Activated naive CD8-positive, alpha-beta T cell treated with anti-CD3 and anti-CD28 coated beads, Interleukin-2, amount 10 ng/mL, durations not matched to agents 7 days and 5 days (primary cell): Measurements from ENCODE around the gene UNC5CL. TPM values are rescaled to one million over a fixed set of nuclear protein-coding genes. Genes with fewer than 3 reads are reported as not detected.
"Not testable (repeated sequence)": the region's sequence is repeated elsewhere in the genome, so short reads cannot be mapped to it uniquely, and the experiment has no call there.

Source experiments
- ATAC-seq: fragments of 150-1000 bp; cut with Tn5 transposase; one replicate; pipeline ENCODE4 v1.10.0; 2021; ENCODE audit warnings: low read depth, moderate library complexity
- POLR2A ChIA-PET: fragments of 350-600 bp; sonication (Branson Sonifier 250); formaldehyde crosslinking; loops from one replicate; lab custom pipeline; 2021; ENCODE audit warnings: antibody characterized with exemption; lab: Charles Lee
- DNase-seq: peaks from one replicate; pipeline ENCODE4 v3.0.0; 2021
- H3K27ac Mint-ChIP-seq: one replicate; pipeline ENCODE4 v1.8.0; 2022; ENCODE audit warnings: mild to moderate bottlenecking, mixed read lengths
- H3K27me3 Mint-ChIP-seq: one replicate; pipeline ENCODE4 v1.8.0; 2022; ENCODE audit warnings: mild to moderate bottlenecking, moderate library complexity, mixed read lengths
- H3K36me3 Mint-ChIP-seq: one replicate; pipeline ENCODE4 v1.8.0; 2021; ENCODE audit warnings: mild to moderate bottlenecking, mixed read lengths
- H3K4me1 Mint-ChIP-seq: one replicate; pipeline ENCODE4 v1.8.0; 2021; ENCODE audit warnings: mixed read lengths
- H3K4me3 Mint-ChIP-seq: one replicate; pipeline ENCODE4 v1.8.0; 2022; ENCODE audit warnings: mild to moderate bottlenecking, moderate library complexity, mixed read lengths
- H3K9me3 Mint-ChIP-seq: one replicate; pipeline ENCODE4 v1.8.0; 2021; ENCODE audit warnings: mixed read lengths
- total RNA-seq, 2 experiments: library from RNA; stranded (reverse); gene quantifications; one replicate each; pipeline ENCODE4 v1.2.3, GENCODE V29; 2021

Gene UNC5CL
- total RNA-seq, 2 experiments from 2014 or later, result 3.0 to 4.2 TPM

DNA sequence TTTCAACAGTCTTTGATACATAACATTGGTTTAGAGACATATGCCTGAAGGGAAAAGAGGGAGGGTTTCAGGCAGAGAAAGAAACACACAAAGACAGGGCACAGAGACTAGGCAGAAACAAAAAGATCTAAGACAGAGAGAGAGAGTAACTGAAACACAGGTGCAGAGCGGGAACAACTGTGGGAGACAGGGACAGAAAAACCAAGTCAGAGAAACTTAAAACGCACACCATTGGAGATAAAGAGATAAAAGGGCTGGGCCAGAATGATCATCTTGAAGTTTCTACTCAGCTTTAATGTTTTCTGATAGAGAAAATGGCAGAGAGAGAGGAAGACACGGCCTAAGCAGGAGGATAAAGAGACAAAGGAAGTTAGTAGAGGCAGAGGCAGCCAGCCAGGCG, 11.8 kb downstream of the UNC5CL start:
- H3K4me1 Mint-ChIP-seq, result peaks cover 20% of the 10 kb centered on the region
- peak overlapping the region; percentile 97 for H3K4me3 Mint-ChIP-seq
- H3K27ac Mint-ChIP-seq, result peak overlapping the region; percentile 85
- no peaks in the 10 kb centered on the region for H3K9me3 Mint-ChIP-seq
- DNase-seq (no peak), ATAC-seq (no peak)
- no peaks in the 10 kb centered on the region for H3K27me3 Mint-ChIP-seq
- no peaks in the 10 kb centered on the region for H3K36me3 Mint-ChIP-seq
- POLR2A ChIA-PET, result interaction anchor here (0.9 to 2.3 kb wide), 8 partner anchors 9 to 172 kb away, joined by 3 to 10 read pairs (median 4); partner anchors contain the start of genes NFYA and OARD1

GRCh38 chr6:41025966-41026530, 13.0 kb downstream of the UNC5CL start:
- POLR2A ChIA-PET, result no interaction called here
- ATAC-seq, result no peak
- DNase-seq, result no peak
- no peaks in the 10 kb centered on the region for H3K36me3 Mint-ChIP-seq
- H3K4me1 Mint-ChIP-seq, result peaks cover 20% of the 10 kb centered on the region
- H3K4me3 Mint-ChIP-seq, result peak overlapping the region; percentile 6
- no peaks in the 10 kb centered on the region for H3K27me3 Mint-ChIP-seq
- no peak overlapping the region for H3K27ac Mint-ChIP-seq
- no peaks in the 10 kb centered on the region for H3K9me3 Mint-ChIP-seq

DNA sequence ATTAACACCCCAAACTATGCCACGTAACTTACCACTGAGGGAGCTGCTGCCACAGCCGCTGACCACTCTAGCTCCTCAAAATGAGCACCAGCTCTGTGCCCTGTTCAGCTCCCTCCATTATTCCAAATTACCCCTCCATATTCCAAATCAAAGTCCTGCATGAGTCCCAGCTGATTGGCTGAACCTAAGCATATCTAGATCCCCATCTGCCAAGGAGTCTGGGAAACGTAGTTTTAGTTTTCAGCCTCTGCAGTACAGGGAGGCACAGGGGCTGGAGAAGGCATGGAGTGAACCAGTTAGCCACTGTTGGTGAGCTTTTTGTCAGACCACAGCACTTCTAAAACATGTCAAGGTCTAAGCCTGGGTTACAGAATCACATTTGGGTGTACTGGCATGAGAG, 15.9 kb downstream of the UNC5CL start:
- no peaks in the 10 kb centered on the region for H3K9me3 Mint-ChIP-seq
- H3K27me3 Mint-ChIP-seq, result no peaks in the 10 kb centered on the region
- no peak overlapping the region for H3K4me3 Mint-ChIP-seq
- no peak overlapping the region for H3K27ac Mint-ChIP-seq
- H3K36me3 Mint-ChIP-seq, result no peaks in the 10 kb centered on the region
- POLR2A ChIA-PET, result no interaction called here
- DNase-seq, result no peak
- peaks cover 11% of the 10 kb centered on the region for H3K4me1 Mint-ChIP-seq
- ATAC-seq, result no peak

- no peak for DNase-seq
Observed at GRCh38 chr6:41022294-41022693, 16.7 kb downstream of the UNC5CL start.

GRCh38 chr6:41021832-41022231, 17.2 kb downstream of the UNC5CL start:
- POLR2A ChIA-PET, result no interaction called here
- no peak for ATAC-seq
- no peaks in the 10 kb centered on the region for H3K36me3 Mint-ChIP-seq
- peaks cover 1% of the 10 kb centered on the region for H3K4me1 Mint-ChIP-seq
- no peaks in the 10 kb centered on the region for H3K27me3 Mint-ChIP-seq
- no peaks in the 10 kb centered on the region for H3K9me3 Mint-ChIP-seq
- H3K4me3 Mint-ChIP-seq, result no peak overlapping the region
- no peak for DNase-seq
- H3K27ac Mint-ChIP-seq, result no peak overlapping the region

More at GRCh38 chr6:41022294-41022693, 16.7 kb downstream of the UNC5CL start:
- Mint-ChIP-seq H3K27ac (no peak overlapping the region), H3K27me3 (no peaks in the 10 kb centered on the region), H3K36me3 (no peaks in the 10 kb centered on the region), H3K4me1 (peaks cover 5% of the 10 kb centered on the region), H3K9me3 (no peaks in the 10 kb centered on the region), H3K4me3 (no peak overlapping the region)
- POLR2A ChIA-PET, result no interaction called here
- ATAC-seq, result no peak

GRCh38 chr6:41017663-41018062, 21.4 kb downstream of the UNC5CL start:
- DNase-seq (no peak), ATAC-seq (no peak)
- no peaks in the 10 kb centered on the region for H3K36me3 Mint-ChIP-seq
- peaks cover 1% of the 10 kb centered on the region for H3K9me3 Mint-ChIP-seq
- peaks cover 2% of the 10 kb centered on the region for H3K4me1 Mint-ChIP-seq
- no peak overlapping the region for H3K27ac Mint-ChIP-seq
- POLR2A ChIA-PET, result no interaction called here
- no peak overlapping the region for H3K4me3 Mint-ChIP-seq
- peaks cover 2% of the 10 kb centered on the region for H3K27me3 Mint-ChIP-seq

GRCh38 chr6:41015860-41016259, 23.2 kb downstream of the UNC5CL start:
- H3K4me1 Mint-ChIP-seq, H3K4me3 Mint-ChIP-seq, H3K36me3 Mint-ChIP-seq, H3K27ac Mint-ChIP-seq, ATAC-seq, H3K27me3 Mint-ChIP-seq, H3K9me3 Mint-ChIP-seq, DNase-seq: not testable (repeated sequence)
- POLR2A ChIA-PET, result interaction anchor here (1.3 kb wide), 1 partner anchor 12 kb away, joined by 4 read pairs; no protein-coding TSS in a partner anchor

- DNase-seq (no peak), ATAC-seq (no peak)
- POLR2A ChIA-PET, result interaction anchor here (1.3 kb wide), 1 partner anchor 13 kb away, joined by 4 read pairs; no protein-coding TSS in a partner anchor
- no peak overlapping the region for H3K27ac Mint-ChIP-seq
- no peak overlapping the region for H3K4me3 Mint-ChIP-seq
- H3K27me3 Mint-ChIP-seq, result peaks cover 2% of the 10 kb centered on the region
- H3K9me3 Mint-ChIP-seq, result peaks cover 1% of the 10 kb centered on the region
- H3K4me1 Mint-ChIP-seq, result peaks cover 2% of the 10 kb centered on the region
- H3K36me3 Mint-ChIP-seq, result no peaks in the 10 kb centered on the region
Observed at GRCh38 chr6:41014780-41015179, 24.2 kb downstream of the UNC5CL start.

GRCh38 chr6:41013466-41014153, 25.4 kb downstream of the UNC5CL start:
- Mint-ChIP-seq H3K4me1 (peaks cover 2% of the 10 kb centered on the region), H3K4me3 (no peak overlapping the region), H3K27me3 (peaks cover 2% of the 10 kb centered on the region), H3K27ac (no peak overlapping the region), H3K9me3 (peaks cover 1% of the 10 kb centered on the region), H3K36me3 (no peaks in the 10 kb centered on the region)
- DNase-seq (no peak), ATAC-seq (no peak)
- POLR2A ChIA-PET, result no interaction called here

GRCh38 chr6:41011673-41012072, 27.3 kb downstream of the UNC5CL start:
- Mint-ChIP-seq H3K9me3 (peaks cover 1% of the 10 kb centered on the region), H3K4me3 (no peak overlapping the region)

DNA sequence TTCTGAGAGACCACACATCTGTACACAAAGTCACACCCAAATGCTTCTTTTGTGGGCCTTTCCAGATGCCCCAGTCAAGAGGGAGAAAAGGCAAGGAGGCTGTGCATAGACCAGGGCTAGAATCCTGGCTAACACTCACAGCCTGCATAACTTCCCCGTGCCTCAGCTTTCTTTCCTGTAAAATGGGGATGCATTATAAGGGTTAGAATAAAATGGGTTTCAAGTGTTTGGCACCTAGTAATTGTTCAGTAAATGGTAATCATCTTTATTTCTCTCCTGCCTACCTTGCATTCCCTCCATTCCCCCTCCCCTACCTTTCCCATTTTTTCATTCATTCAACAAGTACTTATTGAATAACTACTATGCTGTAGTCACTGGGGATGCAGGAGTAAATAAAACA, 29.4 kb downstream of the UNC5CL start:
- Mint-ChIP-seq H3K36me3 (no peaks in the 10 kb centered on the region), H3K4me3 (no peak overlapping the region), H3K9me3 (no peaks in the 10 kb centered on the region), H3K27ac (no peak overlapping the region), H3K4me1 (peaks cover 8% of the 10 kb centered on the region), H3K27me3 (peaks cover 14% of the 10 kb centered on the region)
- ATAC-seq (no peak), DNase-seq (no peak)
- POLR2A ChIA-PET, result no interaction called here

More at GRCh38 chr6:41011673-41012072, 27.3 kb downstream of the UNC5CL start:
- no peak for DNase-seq
- POLR2A ChIA-PET, result no interaction called here
- no peak for ATAC-seq
- Mint-ChIP-seq H3K27me3 (peaks cover 2% of the 10 kb centered on the region), H3K36me3 (no peaks in the 10 kb centered on the region), H3K27ac (no peak overlapping the region), H3K4me1 (peaks cover 2% of the 10 kb centered on the region)

- Mint-ChIP-seq H3K27me3 (peaks cover 22% of the 10 kb centered on the region), H3K36me3 (no peaks in the 10 kb centered on the region), H3K4me3 (no peak overlapping the region), H3K4me1 (peaks cover 8% of the 10 kb centered on the region), H3K27ac (no peak overlapping the region), H3K9me3 (no peaks in the 10 kb centered on the region)
- ATAC-seq (no peak), DNase-seq (no peak)
- POLR2A ChIA-PET, result no interaction called here
Observed at GRCh38 chr6:41008011-41008410, 31.0 kb downstream of the UNC5CL start.

DNA sequence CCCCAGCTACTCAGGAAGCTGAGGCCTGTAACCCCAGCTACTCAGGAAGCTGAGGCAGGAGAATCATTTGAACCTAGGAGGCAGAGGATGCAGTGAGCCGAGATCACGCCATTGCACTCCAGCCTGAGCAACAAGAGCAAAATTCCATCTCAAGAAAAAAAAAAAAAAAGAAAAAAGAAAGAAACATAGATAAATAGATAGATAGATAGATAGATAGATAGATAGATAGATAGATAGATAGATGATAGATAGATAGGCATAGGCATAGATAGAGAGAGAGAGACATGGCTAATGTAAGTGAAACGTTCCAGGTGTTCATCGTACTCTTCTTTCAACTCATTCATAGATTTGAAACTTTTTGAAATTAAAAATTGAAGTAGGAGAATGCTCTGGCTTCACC, 32.0 kb downstream of the UNC5CL start:
- peaks cover 27% of the 10 kb centered on the region for H3K27me3 Mint-ChIP-seq
- not testable (repeated sequence) for H3K27ac Mint-ChIP-seq, H3K4me1 Mint-ChIP-seq, H3K9me3 Mint-ChIP-seq, H3K36me3 Mint-ChIP-seq, ATAC-seq, DNase-seq, H3K4me3 Mint-ChIP-seq
- POLR2A ChIA-PET, result interaction anchor here (0.7 kb wide), 1 partner anchor 54 kb away, joined by 6 read pairs; no protein-coding TSS in a partner anchor

DNA sequence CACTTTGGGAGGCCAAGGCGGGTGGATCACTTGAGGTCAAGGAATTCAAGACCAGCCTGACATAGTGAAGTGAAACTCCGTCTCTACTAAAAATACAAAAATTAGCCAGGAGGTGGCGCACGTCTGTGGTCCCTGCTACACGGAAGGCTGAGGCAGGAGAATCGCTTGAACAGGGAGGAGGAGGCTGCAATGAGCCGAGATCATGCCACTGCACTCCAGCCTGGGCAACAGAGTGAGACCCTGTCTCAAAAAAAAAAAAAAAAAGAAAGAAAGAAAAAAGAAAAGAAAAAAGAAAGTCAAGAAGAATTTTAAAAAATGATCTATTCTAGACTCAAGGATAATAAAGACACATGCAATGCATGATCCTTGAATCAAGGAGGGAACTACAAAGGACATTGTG, 32.8 kb downstream of the UNC5CL start:
- H3K27ac Mint-ChIP-seq, H3K9me3 Mint-ChIP-seq, H3K4me3 Mint-ChIP-seq, H3K36me3 Mint-ChIP-seq, H3K4me1 Mint-ChIP-seq: not testable (repeated sequence)
- ATAC-seq (peak; percentile 84), DNase-seq (peak; percentile 53)
- POLR2A ChIA-PET, result interaction anchor here (0.7 kb wide), 1 partner anchor 55 kb away, joined by 6 read pairs; no protein-coding TSS in a partner anchor
- peaks cover 34% of the 10 kb centered on the region for H3K27me3 Mint-ChIP-seq
